Measurements from ENCODE around the gene TOPAZ1. TPM values are rescaled to one million over a fixed set of nuclear protein-coding genes. Genes with fewer than 3 reads are reported as not detected.

TOPAZ1 gene
- total RNA-seq, 1 donor from 2014 or later: not detected

DNA sequence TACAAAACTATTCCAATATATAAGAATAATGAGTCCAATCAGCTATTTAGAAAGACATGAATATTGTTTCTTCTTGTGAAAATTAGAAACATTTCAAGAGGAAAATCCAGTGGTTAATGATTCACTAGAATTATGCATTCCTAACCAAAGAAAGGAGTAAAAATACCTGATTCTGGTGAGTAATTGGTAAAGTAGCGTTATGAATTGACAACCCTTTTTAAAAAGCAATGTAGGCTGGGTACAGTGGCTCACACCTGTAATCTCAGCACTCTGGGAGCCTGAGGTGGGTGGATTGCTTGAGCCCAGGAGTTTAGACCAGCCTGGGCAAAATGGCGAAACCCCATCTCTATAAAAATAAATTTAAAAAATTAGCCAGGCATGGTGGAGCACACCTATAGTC, 43.3 kb downstream of the TOPAZ1 start:
- no peaks in the 10 kb centered on the region for H3K9me3 Mint-ChIP-seq
- no peaks in the 10 kb centered on the region for H3K4me1 Mint-ChIP-seq
- no peaks in the 10 kb centered on the region for H3K27me3 Mint-ChIP-seq (ENCODE audit: insufficient read depth, low read depth)

GRCh38 chr3:44289882-44290462, 48.3 kb downstream of the TOPAZ1 start:
- Histone ChIP-seq H3K9ac (no peak overlapping the region), H3K36me3 (no peaks in the 10 kb centered on the region)
- no peak for DNase-seq (ENCODE audit: low spot score)

More for the DNA sequence above, 43.3 kb downstream of the TOPAZ1 start:
- H3K79me2 ChIP-seq (ENCODE audit: low read depth): no peaks in the 10 kb centered on the region
- H4K20me1 ChIP-seq (ENCODE audit: low read depth): no peaks in the 10 kb centered on the region
- no peak overlapping the region for H3K4me3 Mint-ChIP-seq
- no peaks in the 10 kb centered on the region for H3K36me3 ChIP-seq
- H3K27me3 ChIP-seq: no peaks in the 10 kb centered on the region
- H3K27ac ChIP-seq: no peak overlapping the region
- H3K4me3 ChIP-seq: no peak overlapping the region
- H2AFZ ChIP-seq (replicated peaks): no peak overlapping the region
- no peak overlapping the region for H3K4me2 ChIP-seq
- no peak overlapping the region for H3K9ac ChIP-seq
- no peak for DNase-seq (ENCODE audit: low spot score)
- no peaks in the 10 kb centered on the region for H3K9me3 ChIP-seq (ENCODE audit: low read depth)
- H3F3A ChIP-seq (ENCODE audit: low read depth): no peaks in the 10 kb centered on the region
- TF ChIP-seq EZH2 (IDR thresholded peaks at IDR 0.05): no peak
- TF ChIP-seq, protein P1, sequence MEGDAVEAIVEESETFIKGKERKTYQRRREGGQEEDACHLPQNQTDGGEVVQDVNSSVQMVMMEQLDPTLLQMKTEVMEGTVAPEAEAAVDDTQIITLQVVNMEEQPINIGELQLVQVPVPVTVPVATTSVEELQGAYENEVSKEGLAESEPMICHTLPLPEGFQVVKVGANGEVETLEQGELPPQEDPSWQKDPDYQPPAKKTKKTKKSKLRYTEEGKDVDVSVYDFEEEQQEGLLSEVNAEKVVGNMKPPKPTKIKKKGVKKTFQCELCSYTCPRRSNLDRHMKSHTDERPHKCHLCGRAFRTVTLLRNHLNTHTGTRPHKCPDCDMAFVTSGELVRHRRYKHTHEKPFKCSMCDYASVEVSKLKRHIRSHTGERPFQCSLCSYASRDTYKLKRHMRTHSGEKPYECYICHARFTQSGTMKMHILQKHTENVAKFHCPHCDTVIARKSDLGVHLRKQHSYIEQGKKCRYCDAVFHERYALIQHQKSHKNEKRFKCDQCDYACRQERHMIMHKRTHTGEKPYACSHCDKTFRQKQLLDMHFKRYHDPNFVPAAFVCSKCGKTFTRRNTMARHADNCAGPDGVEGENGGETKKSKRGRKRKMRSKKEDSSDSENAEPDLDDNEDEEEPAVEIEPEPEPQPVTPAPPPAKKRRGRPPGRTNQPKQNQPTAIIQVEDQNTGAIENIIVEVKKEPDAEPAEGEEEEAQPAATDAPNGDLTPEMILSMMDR (IDR thresholded peaks at IDR 0.05): no peak
- TF ChIP-seq EZH2phosphoT487 (IDR thresholded peaks at IDR 0.05): no peak
- H3K27ac Mint-ChIP-seq: no peak overlapping the region
- no peaks in the 10 kb centered on the region for H3K4me1 ChIP-seq
- no peaks in the 10 kb centered on the region for H3K36me3 Mint-ChIP-seq

GRCh38 chr3:44292276-44292675, 50.6 kb downstream of the TOPAZ1 start:
- Mint-ChIP-seq H3K27ac (no peak overlapping the region), H3K4me1 (no peaks in the 10 kb centered on the region), H3K9me3 (no peaks in the 10 kb centered on the region), H3K4me3 (no peak overlapping the region), H3K27me3 (ENCODE audit: insufficient read depth, low read depth) (no peaks in the 10 kb centered on the region), H3K36me3 (no peaks in the 10 kb centered on the region)
- peaks cover 6% of the 10 kb centered on the region for H3K27me3 ChIP-seq
- no peak for DNase-seq (ENCODE audit: low spot score)
- no peak overlapping the region for H3K4me3 ChIP-seq
- H2AFZ ChIP-seq (replicated peaks): no peak overlapping the region
- no peaks in the 10 kb centered on the region for H3K4me1 ChIP-seq
- TF ChIP-seq EZH2 (IDR thresholded peaks at IDR 0.05) (no peak), EZH2phosphoT487 (IDR thresholded peaks at IDR 0.05) (no peak)
- TF ChIP-seq, protein P1 (IDR thresholded peaks at IDR 0.05): no peak
- no peak overlapping the region for H3K27ac ChIP-seq
- no peaks in the 10 kb centered on the region for H3K79me2 ChIP-seq (ENCODE audit: low read depth)
- H4K20me1 ChIP-seq (ENCODE audit: low read depth): no peaks in the 10 kb centered on the region
- no peak overlapping the region for H3K9ac ChIP-seq
- H3F3A ChIP-seq (ENCODE audit: low read depth): no peaks in the 10 kb centered on the region
- no peak overlapping the region for H3K4me2 ChIP-seq
- no peaks in the 10 kb centered on the region for H3K36me3 ChIP-seq
- no peaks in the 10 kb centered on the region for H3K9me3 ChIP-seq (ENCODE audit: low read depth)

More at GRCh38 chr3:44289882-44290462, 48.3 kb downstream of the TOPAZ1 start:
- Histone ChIP-seq H3K4me2 (no peak overlapping the region), H3K79me2 (ENCODE audit: low read depth) (no peaks in the 10 kb centered on the region), H2AFZ (replicated peaks) (no peak overlapping the region), H3F3A (ENCODE audit: low read depth) (no peaks in the 10 kb centered on the region), H3K4me1 (no peaks in the 10 kb centered on the region), H3K27ac (no peak overlapping the region), H3K4me3 (no peak overlapping the region), H4K20me1 (ENCODE audit: low read depth) (no peaks in the 10 kb centered on the region), H3K27me3 (no peaks in the 10 kb centered on the region), H3K9me3 (ENCODE audit: low read depth) (no peaks in the 10 kb centered on the region)
- H3K27me3 Mint-ChIP-seq (ENCODE audit: insufficient read depth, low read depth): no peaks in the 10 kb centered on the region
- H3K36me3 Mint-ChIP-seq: no peaks in the 10 kb centered on the region
- H3K4me3 Mint-ChIP-seq: no peak overlapping the region
- TF ChIP-seq, protein P1 (IDR thresholded peaks at IDR 0.05): no peak
- TF ChIP-seq EZH2 (IDR thresholded peaks at IDR 0.05) (no peak), EZH2phosphoT487 (IDR thresholded peaks at IDR 0.05) (no peak)
- no peak overlapping the region for H3K27ac Mint-ChIP-seq
- H3K9me3 Mint-ChIP-seq: no peaks in the 10 kb centered on the region
- no peaks in the 10 kb centered on the region for H3K4me1 Mint-ChIP-seq

Data from neural progenitor cell (in vitro differentiated cells).